Omental fat pad (tissue), 4 donors: ENCODE measurements around the gene LY86. TPM values are rescaled to one million over a fixed set of nuclear protein-coding genes. Genes with fewer than 3 reads are reported as not detected.

Experiments used
- ATAC-seq: fragments of 150-250 bp; one replicate; pipeline ENCODE4 v1.9.1; 2016; ENCODE audit warnings: mild to moderate bottlenecking, moderate library complexity; ENCODE audit not compliant: low FRiP score
- DNase-seq: peaks from one replicate; pipeline ENCODE4 v3.0.0-alpha.2; 2019; ENCODE audit warnings: low spot score
- total RNA-seq, 4 donors: library from RNA; depleted of rRNA; stranded (reverse); fragments of >200 nt; gene quantifications; one replicate each; pipeline ENCODE4 v1.1.0, GENCODE V29; 2016
- TF ChIP-seq, protein P1 (sequence below), 3 donors: fragments of 450-650 bp; IDR thresholded peaks; one replicate each; pipeline ENCODE4 v1.5.1; 2016 to 2017; ENCODE audit warnings: antibody characterized with exemption in 3 of 3, mild to moderate bottlenecking in 3 of 3, moderate library complexity in 2 of 3

The LY86 gene
- total RNA-seq, 4 donors from 2014 or later = 2.7 to 11.6 (median 8.1) TPM

DNA sequence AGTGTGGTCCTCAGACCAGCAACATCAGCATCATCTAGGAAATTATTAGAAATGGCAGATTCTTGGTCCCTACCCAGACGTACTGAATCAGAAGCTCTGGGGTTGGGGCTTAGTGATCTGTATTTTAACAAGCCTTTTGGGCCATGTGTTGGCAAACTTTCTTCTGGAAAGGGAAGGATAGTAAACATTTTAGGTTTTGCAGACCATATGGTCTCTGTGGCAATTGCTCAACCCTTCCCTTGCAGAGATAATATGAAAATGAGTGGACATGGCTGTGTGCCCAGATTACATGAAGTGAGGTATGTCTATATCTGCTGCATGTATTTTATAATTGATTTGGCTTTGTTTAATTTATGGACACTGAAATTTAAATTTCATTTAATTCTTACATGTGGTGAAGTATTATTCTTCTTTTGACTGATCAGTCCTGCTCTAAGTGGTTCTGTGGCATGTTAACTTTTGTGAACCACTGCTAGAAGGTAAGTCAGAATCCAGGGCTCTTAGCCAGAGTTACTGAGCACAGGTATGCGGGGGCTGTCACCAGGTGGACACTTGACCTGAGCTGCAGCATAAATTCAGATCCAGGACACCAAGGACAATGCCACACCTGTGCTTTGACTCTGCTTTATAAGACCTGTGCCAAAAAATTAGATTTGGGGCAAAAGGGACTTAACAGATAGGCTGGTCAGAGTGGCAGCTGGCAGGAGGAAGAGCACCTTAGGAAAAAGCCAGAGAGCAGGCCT lies 43.2 kb downstream of the LY86 start:
- TF ChIP-seq, protein P1, sequence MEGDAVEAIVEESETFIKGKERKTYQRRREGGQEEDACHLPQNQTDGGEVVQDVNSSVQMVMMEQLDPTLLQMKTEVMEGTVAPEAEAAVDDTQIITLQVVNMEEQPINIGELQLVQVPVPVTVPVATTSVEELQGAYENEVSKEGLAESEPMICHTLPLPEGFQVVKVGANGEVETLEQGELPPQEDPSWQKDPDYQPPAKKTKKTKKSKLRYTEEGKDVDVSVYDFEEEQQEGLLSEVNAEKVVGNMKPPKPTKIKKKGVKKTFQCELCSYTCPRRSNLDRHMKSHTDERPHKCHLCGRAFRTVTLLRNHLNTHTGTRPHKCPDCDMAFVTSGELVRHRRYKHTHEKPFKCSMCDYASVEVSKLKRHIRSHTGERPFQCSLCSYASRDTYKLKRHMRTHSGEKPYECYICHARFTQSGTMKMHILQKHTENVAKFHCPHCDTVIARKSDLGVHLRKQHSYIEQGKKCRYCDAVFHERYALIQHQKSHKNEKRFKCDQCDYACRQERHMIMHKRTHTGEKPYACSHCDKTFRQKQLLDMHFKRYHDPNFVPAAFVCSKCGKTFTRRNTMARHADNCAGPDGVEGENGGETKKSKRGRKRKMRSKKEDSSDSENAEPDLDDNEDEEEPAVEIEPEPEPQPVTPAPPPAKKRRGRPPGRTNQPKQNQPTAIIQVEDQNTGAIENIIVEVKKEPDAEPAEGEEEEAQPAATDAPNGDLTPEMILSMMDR (IDR thresholded peaks at IDR 0.05) = no peak
- ATAC-seq = no peak
- DNase-seq = no peak

DNA sequence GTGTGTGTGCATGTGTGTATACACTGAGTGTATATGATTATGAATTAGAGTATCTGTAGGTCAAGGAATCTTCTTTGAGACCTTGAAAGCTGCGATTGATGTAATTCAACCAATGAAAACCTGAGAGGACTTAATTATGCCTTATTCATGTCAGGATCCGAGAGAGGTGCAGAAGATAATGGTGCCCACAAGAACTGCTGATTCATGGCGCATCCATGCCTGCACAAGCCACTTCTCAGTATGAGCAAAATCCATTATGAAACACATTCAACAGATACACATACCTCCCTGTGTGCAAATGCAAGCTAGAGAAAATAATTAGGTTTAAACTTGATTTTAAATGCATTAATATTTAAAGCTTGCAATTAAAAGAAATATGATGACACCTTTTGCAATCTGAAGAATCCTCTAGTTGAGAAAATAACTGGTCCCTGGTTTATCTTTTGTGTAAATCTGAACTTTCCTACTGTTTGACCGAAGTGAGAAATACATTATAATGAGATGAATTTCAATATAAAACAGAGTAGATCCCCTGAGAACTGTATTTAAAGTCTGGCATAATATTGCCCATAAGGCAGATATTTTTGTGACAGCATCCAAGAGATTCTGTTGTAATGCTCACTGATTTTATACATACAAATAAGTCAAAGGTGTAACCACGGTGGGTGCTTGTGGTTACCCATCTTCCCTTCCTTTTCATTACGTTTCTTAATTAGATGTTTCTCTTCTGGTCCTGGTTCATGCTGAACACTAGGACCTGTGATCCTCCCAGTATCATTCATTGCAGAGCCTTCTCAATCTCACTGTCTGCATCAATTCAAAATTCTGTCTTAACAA lies 45.6 kb downstream of the LY86 start:
- ATAC-seq = no peak
- TF ChIP-seq, protein P1 (IDR thresholded peaks at IDR 0.05) = no peak
- no peak for DNase-seq

DNA sequence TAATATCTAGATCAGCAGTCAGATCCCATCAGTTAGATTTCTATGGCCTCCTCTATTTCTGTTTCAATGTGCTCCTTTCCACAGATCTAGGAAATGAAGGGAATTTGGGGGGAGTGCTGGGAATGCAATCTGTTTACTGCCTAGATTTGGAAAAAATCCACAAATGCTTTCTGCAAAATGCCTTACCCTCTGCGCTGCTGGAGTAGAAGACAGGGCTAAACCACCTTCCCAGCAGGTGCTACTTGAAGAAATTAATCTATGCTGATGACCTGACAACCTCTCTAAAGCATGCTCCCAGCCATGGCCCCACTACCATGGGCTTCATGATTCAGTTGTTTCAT lies 46.2 kb downstream of the LY86 start:
- no peak for DNase-seq
- no peak for ATAC-seq
- TF ChIP-seq, protein P1 (IDR thresholded peaks at IDR 0.05) = no peak

DNA sequence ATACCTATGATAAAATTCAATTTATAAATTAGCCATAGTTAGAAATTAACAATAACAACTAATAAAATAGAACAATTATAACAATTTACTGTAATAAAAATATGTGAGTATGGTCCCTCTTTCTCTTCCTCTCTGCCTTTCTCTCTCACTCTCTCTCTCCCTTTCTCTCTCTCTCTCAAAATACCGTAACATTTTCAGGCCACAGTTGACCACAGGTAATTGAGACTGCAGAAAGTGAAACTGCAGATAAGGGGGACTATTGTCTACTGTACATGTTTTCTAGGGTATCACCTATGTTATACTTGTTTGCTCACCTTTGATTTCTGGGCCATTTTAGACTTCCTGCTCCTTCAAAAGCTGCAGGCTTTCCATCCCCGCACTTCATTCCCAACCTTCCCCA lies 46.8 kb downstream of the LY86 start:
- ATAC-seq = no peak
- TF ChIP-seq, protein P1 (IDR thresholded peaks at IDR 0.05) = no peak
- DNase-seq = no peak

DNA sequence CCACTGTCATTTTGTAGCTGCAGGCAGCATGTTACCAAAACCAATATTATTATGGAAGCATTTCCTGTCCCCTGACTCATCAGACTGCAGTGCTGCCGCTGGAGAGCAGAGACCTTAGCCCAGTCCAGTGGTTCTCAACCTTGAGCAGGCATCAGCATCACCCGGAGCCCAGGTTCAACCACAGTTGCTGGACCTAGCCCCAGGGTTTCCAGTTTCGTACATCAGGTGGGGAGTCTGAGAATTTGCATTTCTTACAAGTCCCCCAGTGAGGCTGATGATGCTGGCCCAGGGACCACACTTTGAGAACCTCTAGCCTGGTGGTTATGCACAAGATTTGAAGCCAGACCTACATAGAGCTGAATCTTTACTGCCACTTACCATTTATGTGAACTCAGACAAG lies 47.3 kb downstream of the LY86 start:
- no peak for DNase-seq
- no peak for ATAC-seq
- TF ChIP-seq, protein P1 (IDR thresholded peaks at IDR 0.05) = no peak

DNA sequence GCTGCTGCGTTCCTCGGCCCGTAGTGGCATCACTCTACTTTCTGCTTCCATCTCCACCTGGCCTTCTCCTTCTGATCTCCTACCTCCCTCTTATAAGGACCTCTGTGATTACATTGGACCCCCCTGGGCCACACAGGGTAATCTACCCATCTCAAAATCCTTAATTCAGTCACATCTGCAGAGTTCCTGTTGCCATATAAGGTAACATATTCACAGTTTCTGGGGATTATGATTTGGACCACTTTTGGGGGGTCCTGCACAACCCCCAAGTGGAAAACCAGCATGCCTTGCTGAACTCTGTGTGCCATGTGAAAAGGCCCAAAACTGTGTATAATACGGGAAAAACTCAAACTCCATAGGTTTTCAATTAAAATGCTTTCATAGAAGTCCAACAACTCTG lies 51.1 kb downstream of the LY86 start:
- DNase-seq = no peak
- TF ChIP-seq, protein P1 (IDR thresholded peaks at IDR 0.05) = no peak
- ATAC-seq = no peak
